ENCODE data around the gene UGT1A4.

UGT1A4 gene

GRCh38 chr2:233794128-233794658 lies 75.7 kb downstream of the UGT1A4 start:
- H3K9me3 ChIP-seq, result no peaks in the 10 kb centered on the region
- DNase-seq, result no peak
- no peaks in the 10 kb centered on the region for H3K27me3 ChIP-seq
- H3K36me3 ChIP-seq, result no peaks in the 10 kb centered on the region
- no peak for TF ChIP-seq CTCF (IDR thresholded peaks at IDR 0.05; ENCODE audit: low read depth, low read length)
- H3K4me3 ChIP-seq (ENCODE audit: low read depth, low read length), result no peak overlapping the region
- no peaks in the 10 kb centered on the region for H3K4me1 ChIP-seq

DNA sequence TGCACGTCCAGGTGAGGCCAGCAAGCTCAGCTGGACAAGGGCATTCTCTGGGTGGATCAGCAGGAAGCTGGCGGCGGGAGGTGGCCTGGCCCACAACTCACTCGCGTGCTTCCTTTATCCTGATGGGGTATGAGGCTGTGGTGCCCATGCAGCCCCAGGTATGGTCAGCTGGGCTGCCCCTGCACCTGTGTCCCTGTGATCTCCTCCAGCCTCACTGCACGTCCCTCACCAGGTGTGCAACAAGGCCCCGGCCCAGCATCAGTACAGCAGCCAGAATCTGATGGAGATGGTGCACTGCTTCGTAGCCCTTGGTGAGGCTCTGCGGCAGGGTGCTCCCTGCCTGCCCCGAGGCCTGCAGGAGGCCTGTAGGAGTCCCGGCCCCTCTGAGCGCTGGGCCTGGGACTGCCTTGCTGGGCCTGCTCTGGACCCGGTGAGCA lies 77.2 kb downstream of the UGT1A4 start:
- Histone ChIP-seq H3K4me1 (no peaks in the 10 kb centered on the region), H3K9me3 (no peaks in the 10 kb centered on the region), H3K36me3 (no peaks in the 10 kb centered on the region), H3K4me3 (ENCODE audit: low read depth, low read length) (no peak overlapping the region), H3K27me3 (no peaks in the 10 kb centered on the region)
- no peak for DNase-seq
- no peak for TF ChIP-seq CTCF (IDR thresholded peaks at IDR 0.05; ENCODE audit: low read depth, low read length)

GRCh38 chr2:233796254-233796653 lies 77.7 kb downstream of the UGT1A4 start:
- no peak for DNase-seq
- Histone ChIP-seq H3K9me3 (no peaks in the 10 kb centered on the region), H3K27me3 (no peaks in the 10 kb centered on the region), H3K4me1 (no peaks in the 10 kb centered on the region), H3K4me3 (ENCODE audit: low read depth, low read length) (no peak overlapping the region), H3K36me3 (no peaks in the 10 kb centered on the region)
- no peak for TF ChIP-seq CTCF (IDR thresholded peaks at IDR 0.05; ENCODE audit: low read depth, low read length)

DNA sequence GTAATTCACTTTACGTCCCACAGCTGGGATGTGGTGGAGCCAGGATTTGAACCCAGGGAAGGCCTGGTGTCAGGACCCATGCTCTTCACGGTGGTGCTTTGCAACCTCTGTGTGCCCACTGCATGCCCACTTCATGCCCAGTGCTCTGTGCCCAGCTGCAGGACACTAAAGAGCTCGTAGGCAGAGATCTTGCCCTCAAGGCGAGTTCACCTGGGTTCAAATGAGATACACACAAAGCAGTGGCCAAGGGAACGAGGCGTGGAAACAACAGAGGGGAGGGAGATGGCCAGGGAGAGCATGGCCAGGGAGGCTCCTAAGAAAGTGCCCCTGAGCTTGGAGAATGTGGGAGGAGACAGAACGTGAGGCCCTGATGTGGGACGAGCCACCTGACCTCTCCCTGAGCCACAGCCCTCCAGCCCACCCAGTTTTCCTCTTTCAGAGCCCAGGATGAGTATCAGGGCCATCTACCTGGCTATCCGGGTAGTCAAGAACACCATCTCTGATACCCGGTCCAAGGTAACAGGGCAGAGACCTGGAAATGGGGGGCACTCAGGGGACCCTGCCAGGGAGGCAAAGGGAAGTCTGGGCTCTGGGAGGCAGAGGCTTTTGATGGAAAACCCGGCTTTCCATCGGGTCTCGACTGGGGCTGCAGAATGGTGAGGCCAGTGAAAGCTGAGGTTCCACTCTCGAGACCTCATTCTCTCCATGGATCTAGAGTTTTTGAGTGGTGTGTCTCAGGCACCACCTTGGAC lies 80.0 kb downstream of the UGT1A4 start:
- no peak for TF ChIP-seq CTCF (IDR thresholded peaks at IDR 0.05; ENCODE audit: low read depth, low read length)
- no peaks in the 10 kb centered on the region for H3K36me3 ChIP-seq
- DNase-seq, result no peak
- no peaks in the 10 kb centered on the region for H3K4me1 ChIP-seq
- no peaks in the 10 kb centered on the region for H3K27me3 ChIP-seq
- no peaks in the 10 kb centered on the region for H3K9me3 ChIP-seq
- H3K4me3 ChIP-seq (ENCODE audit: low read depth, low read length), result no peak overlapping the region

- H3K9me3 ChIP-seq, result no peaks in the 10 kb centered on the region
- no peaks in the 10 kb centered on the region for H3K4me1 ChIP-seq
- H3K4me3 ChIP-seq (ENCODE audit: low read depth, low read length), result no peak overlapping the region
- H3K27me3 ChIP-seq, result no peaks in the 10 kb centered on the region
- no peaks in the 10 kb centered on the region for H3K36me3 ChIP-seq
- no peak for TF ChIP-seq CTCF (IDR thresholded peaks at IDR 0.05; ENCODE audit: low read depth, low read length)
- no peak for DNase-seq
Observed at GRCh38 chr2:233799087-233799665, 80.6 kb downstream of the UGT1A4 start.

DNA sequence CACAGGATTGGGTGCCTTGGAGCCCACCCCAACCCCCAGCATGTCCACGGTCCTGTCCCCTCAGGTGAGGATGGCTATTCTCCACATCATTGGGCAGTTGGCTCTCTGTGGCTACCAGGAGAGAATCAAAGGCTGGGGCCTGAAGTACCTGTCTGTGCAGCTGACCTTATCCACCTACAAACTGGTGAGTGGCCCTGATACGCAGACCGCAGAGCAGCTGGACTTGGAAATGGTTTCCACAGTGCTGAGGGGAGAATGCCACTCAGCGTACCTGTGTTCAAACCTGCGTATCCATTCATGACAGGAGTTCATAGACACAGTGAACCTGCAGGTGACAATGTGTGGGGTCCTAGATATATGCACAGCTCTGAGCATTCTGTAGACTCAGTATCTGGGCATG lies 81.2 kb downstream of the UGT1A4 start:
- no peak for DNase-seq
- Histone ChIP-seq H3K27me3 (no peaks in the 10 kb centered on the region), H3K4me1 (no peaks in the 10 kb centered on the region), H3K36me3 (no peaks in the 10 kb centered on the region), H3K9me3 (no peaks in the 10 kb centered on the region), H3K4me3 (ENCODE audit: low read depth, low read length) (no peak overlapping the region)
- TF ChIP-seq CTCF (IDR thresholded peaks at IDR 0.05; ENCODE audit: low read depth, low read length), result no peak
